Stimulated activated CD8-positive, alpha-beta memory T cell treated with anti-CD3 and anti-CD28 coated beads, Interleukin-15, amount 100 ng/mL, for 4 hours (primary cell): ENCODE measurements around the gene CDKL1.
"Not testable (repeated sequence)": the region's sequence is repeated elsewhere in the genome, so short reads cannot be mapped to it uniquely, and the experiment has no call there.

Source experiments
- DNase-seq, 2 donors: peaks; one replicate each; pipeline ENCODE4 v3.0.0-alpha.2; 2020; ENCODE audit warnings: low read depth in 2 of 2

The CDKL1 gene

GRCh38 chr14:50333014-50333509, 63.6 kb downstream of the CDKL1 start:
- no peak for DNase-seq

DNA sequence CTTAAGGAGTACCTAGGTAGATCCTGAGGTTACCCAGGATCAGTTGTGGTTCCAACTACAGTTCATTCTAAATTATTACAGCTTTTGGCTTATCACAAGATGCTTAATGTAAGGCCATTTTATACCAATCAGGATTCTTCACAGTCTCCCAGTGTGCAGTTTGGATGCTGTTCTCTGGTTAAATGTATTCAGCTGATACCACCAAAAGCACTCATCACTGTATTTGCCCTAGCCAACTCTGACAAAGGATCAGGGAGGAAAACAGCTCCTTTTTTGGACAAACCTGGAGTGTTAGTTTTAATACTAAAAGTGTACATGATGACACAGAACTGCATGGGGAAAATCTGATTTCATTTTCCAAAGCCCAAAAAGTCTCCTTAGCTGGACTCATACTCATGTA, 65.1 kb downstream of the CDKL1 start:
- no peak for DNase-seq

- DNase-seq: peak; percentile 28 to 55
Observed at GRCh38 chr14:50321009-50321660, 75.5 kb downstream of the CDKL1 start.

GRCh38 chr14:50320283-50320682, 76.4 kb downstream of the CDKL1 start:
- DNase-seq: no peak

- no peak for DNase-seq
Observed at GRCh38 chr14:50319721-50320120, 77.0 kb downstream of the CDKL1 start.

DNA sequence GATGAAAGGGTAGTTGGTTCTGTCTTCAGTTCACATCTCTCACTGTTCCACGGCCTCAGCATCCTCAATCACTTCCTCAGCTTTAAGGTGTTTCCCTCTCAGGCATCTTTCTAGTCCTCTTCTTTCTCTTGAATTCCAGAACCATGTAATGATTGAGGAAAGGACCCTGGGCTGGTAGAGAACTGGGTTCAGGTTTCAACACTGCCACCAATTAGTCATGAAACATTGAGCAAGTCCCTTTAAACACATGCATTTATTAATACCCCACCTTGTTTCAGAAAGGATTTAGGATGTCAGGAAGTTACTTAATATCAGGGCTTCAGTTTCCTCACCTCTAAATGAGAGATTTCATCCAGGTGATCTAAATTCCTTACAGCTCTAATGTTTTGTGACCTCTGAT, 77.4 kb downstream of the CDKL1 start:
- DNase-seq: no peak

DNA sequence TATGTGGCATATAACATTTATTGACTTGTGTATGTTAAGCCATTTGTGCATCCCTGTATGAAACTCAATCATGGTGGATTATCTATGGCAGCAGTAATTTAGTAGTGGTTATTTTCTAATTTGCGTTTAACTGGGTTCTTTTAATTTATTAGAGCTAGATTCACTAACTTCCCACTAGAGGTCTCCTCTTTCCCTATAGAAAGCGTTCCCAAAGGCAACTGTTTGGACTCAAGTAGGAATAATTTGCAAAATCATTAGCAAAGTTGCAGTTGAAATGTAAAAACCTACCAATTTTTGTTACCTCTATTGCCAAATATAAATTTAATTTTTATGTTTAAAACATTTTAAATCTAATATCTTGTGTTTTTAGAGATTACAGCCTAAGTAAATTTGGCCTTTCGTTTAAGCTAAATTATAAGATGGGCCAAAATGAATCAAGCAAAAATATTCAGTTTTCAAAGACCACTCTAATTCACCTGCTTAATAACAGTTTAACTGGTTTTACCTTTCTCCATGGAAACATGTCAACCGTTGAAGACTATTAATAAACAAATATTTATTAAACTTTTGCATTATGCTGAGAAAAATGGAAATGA, 78.6 kb downstream of the CDKL1 start:
- DNase-seq: no peak

GRCh38 chr14:50314098-50314497, 82.6 kb downstream of the CDKL1 start:
- not testable (repeated sequence) for DNase-seq

DNA sequence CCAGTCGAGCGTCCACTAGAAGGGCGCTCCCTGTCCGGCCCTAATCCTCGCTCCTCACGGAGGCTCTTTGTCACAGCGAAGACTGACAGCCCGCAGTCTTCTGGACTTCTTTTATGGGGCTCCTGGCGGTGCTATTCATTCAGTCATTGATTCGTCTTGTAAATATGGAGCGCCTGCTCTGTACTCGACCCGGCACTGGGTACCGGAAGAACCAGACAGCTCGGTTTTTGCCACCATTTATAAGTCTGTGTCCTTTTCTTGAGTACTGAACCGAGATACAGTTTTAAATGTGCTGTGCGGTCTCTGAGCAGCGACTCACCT, 84.0 kb downstream of the CDKL1 start:
- no peak for DNase-seq

DNA sequence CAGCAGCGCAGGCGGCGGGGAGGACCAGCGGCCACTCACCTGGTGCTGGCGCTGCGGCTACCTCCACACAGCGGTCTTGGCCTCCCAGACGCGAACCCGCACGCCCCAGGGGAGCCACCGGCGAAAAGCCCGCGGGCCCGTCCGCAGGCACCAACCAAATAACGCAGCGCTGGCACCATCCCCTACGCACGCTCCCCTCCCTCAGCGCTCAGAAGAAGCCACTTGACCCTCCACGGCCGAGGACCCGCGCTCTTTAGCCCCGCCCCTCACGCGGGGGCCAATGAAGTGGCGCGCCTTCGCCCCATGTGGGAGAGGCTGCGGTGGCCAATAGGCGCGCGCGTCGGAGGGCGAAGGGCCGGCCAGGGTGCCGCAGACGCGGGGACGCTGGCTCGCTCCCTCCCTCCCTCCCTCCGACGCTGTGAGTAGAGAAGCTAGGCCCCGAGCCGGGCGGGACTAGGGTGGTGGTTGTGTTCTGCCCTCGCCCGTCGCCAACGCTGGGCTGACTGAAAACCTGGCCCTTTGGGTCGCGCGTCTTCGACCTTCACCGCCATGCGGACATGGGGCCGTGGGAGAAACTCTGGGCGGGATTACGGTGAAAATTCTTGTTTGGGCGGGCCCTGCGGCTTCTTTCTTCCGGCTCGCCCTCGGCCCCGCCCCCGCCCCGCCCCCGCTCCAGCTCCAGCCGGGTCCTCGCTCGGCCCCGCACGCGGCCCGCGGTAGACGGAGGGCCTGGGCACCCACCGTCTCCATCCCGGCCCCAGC, 84.5 kb downstream of the CDKL1 start, which contains the start of the genes DMAC2L and L2HGDH:
DMAC2L (plus strand) TSS at position 353 of the 762 bp plus-strand sequence. CDS start 9,164 bp downstream, outside the sequence.
L2HGDH (minus strand) TSS at position 258 of the 762 bp plus-strand sequence; CDS start at position 179, 79 bp downstream.
- DNase-seq: peak; percentile 76 to 82

DNA sequence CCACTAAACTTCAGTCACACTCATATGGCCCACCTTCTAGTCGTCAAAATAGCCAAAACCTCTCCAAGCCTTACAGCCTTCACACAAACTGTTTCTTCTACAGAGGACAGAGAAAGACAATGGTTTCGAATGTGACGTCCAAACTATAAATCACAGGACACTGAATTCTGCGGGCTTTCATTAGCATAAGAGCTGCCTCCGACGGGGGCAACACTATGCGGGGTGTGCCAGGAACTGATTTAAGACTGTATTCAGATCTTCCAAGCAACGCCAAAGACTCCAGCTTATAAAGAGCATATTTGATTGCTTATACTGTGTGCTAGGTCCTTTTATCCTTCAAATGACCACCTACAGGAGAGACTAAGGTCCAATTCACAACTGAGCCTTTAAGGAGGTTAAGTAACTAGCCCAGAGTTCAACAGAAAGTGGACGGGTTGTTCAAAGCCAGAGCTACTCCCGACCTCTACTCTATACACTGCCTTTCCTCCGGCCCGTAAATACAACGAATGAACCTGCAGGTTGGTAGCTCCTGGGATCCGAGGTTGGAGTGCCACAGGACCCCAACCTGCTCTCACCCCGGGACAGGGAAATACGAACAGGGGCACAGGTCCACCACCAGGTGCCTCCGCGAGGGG, 85.2 kb downstream of the CDKL1 start:
- DNase-seq: no peak

- DNase-seq: no peak
Observed at GRCh38 chr14:50310445-50310844, 86.2 kb downstream of the CDKL1 start.

- no peak for DNase-seq
Observed at GRCh38 chr14:50308363-50308915, 88.2 kb downstream of the CDKL1 start.

DNA sequence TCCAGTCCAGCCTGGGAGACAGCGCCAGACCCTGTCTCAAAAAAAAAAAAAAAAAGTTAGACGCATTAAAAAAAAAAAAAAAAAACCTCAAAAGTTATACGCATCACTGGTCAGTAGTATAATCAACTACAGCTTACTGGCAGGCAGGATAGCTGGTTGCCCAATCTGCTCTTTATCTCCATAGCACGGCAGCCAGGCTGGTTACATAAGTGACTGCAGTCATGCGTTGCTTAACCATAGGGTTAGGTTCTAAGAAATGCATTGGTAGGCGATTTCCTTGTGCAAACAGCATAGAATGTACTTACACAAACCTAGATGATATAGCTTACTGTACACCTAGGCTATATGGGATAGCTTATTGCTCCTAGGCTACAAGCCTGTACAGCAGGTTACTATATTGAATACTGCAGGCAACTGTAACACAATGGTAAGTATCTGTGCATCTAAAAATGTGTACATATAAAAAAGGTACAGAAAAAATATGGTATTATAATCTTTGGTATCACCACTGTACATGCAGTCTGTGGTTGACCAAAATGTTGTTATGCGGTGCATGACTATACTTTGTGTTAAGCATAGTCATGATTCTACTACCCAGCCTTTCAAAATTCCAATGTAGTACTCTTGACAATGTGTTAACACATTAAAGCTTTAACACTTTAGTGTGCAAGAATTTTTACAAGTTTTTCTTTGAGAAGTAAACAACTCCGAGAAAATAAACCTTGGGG, 92.8 kb downstream of the CDKL1 start:
- DNase-seq: no peak

GRCh38 chr14:50301914-50302313, 94.8 kb downstream of the CDKL1 start:
- no peak for DNase-seq

DNA sequence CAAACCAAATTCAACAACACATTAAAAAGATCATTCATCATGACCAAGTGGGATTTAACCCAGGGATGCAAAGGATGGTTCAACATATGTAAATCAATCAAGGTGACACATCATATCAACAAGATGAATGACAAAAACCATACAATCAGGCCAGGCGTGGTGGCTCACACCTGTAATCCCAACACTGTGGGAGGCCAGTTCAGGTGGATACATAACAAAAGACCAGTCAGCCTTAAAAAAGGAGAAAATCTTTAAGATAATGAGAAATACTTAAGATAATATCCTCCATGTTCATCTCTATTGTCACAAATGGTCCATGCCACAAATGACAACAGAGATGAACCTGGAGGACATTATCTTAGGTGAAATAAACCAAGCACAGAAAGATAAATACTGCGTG, 97.1 kb downstream of the CDKL1 start:
- DNase-seq: no peak

GRCh38 chr14:50290306-50290705, 106.4 kb downstream of the CDKL1 start:
- DNase-seq: no peak

GRCh38 chr14:50288146-50288545, 108.5 kb downstream of the CDKL1 start:
- DNase-seq: no peak

DNA sequence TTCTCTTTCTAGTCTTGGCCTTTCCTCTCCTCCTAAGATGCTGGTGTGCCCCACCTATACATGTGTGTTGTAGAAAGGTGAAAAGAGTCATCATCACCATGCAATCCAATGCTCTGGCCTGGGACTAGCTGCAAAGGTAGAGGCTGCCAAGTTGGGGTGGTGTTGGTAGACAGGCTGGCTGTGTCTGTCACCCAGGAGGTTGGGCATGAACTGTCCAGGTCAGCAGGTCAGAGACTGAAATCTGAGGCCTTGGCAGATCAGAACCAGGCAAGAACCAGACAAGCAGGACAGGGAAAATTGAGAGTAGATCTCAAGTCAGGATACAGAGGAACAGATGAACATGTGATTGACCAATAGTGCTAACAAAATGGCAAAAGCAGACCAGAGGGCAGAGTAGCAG, 110.8 kb downstream of the CDKL1 start:
- no peak for DNase-seq
